GDM1 (cell line): Measurements from ENCODE around the gene MIAT.

ENCODE experiments used
- DNase-seq: peaks from one replicate; lab custom pipeline; 2025; lab: John Stamatoyannopoulos, UW

MIAT gene

DNA sequence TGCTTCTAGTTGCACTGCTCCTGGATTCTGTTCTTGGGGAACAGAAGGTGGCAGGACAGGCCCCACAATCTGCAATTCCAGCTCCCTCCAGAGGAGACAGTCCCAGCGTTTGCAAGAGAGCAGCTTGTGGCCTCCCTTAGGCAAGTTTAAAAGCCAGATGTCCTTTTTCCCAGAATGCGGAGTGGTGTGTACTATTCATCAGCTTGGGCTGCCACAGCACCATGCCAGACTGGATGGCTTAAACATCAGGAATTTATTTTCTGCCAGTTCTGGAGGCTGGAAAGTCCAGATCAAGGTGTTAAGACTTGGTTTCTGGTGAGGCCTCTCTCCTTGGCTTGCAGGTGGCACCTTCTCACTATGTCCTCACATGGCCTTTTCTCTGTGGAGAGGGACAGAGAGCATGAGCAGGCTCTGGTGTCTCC, 11.7 kb downstream of the MIAT start:
- DNase-seq = peak; percentile 13

- no peak for DNase-seq
Observed at GRCh38 chr22:26670459-26670858, 13.1 kb downstream of the MIAT start.

DNA sequence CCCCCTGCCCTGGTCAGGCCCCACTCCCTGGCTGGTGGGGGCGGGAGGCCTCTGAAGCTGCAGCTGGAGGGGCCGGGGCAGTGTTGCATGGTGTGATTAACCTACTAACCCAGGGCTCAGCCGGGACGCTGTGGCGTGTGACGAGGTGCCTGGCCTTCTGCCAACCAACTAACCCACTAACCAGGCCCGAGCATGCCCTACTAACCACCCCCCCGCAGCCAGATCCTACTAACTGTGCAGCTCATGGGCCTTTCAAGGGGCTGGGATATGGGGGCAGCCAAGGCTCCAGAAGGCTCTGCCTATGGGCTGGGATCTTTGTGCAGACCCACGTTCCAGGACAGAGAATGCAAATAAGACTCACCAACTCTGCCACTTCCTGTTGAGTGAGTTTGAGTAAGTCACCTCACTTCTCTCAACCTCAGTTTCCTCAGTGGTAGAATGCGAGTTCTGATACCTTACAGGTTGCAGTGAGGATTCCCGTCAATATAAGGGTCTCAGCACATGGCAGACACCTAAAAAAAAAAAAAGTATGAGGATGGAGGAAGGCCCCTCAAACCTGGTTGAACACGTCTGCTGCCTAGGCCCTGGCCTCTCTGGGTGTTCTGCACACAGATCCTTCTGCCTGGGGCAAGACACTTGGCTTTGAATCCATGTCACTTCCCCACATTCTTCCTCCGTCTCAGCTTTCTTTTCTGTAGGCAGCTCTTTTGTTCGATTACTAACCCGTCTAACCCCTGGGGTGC, 14.1 kb downstream of the MIAT start:
- DNase-seq = no peak

GRCh38 chr22:26672060-26672471, 14.7 kb downstream of the MIAT start:
- DNase-seq = no peak

- DNase-seq = peak; percentile 93
Observed at GRCh38 chr22:26672590-26673468, 15.4 kb downstream of the MIAT start.

DNA sequence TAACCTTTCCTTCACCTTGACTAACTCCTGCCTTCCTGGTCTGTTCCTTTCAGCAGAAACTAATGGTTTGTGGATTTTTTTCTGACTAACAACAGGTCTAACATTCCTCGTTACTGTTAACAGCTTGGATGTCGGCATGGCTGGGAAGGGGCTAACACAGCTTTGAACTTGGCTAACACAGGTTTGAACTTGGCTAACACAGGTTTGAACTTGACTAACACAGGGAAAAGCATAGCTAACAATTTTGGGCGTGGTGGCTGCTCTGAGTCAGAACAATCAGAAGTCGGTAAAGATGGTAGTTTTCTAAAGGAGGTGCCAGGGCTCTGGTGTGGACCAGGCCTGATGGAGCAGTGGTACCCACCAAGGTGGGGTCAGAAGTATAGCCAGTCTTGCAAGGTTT, 16.1 kb downstream of the MIAT start:
- DNase-seq = no peak

DNA sequence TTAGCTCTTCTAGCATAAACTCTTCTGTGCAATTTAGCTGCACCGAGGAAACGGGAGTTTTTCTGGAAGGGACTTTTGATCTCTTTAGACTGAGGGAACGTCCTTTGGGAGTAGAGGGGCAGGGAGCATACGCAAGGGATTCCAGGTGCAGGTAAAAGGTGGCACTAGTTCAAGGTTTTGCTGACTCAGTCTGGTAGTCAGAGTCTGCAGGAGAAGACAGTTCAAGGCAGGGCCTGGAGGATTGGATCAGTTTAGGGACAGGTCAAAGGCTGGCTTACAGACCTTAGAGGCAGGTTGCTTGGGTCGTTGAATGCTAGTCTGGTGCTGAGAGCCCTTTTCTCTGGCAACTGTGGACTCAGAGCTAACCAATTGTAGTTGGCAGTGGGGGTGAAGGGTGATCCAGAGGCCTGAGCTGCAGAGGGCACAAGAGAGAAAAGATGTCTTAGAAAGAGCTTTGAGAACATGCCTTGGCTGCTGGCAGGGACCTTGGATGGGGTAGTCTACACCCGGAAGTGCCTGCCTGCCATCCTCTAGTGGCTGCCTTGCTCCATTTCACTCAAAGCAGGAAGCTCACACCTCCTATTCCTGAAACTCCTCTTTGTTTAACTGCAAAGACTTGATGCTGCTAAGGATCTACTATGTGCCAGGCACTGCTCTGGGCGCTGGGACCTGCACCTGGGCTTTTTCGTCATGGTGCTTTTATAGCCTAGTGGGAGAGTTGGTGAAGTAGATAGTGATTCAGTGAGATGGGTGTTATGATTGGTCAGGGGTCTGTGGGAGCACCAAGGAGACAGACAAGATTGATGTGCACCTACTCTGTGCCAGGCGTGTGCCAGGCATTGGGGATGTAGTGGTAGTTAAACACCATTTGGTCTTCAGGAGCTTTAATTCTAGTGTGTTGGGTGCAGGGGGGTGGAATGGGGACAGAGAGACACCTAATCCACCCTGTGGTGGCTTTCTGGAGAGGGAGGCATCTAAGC, 17.1 kb downstream of the MIAT start:
- DNase-seq = no peak

DNA sequence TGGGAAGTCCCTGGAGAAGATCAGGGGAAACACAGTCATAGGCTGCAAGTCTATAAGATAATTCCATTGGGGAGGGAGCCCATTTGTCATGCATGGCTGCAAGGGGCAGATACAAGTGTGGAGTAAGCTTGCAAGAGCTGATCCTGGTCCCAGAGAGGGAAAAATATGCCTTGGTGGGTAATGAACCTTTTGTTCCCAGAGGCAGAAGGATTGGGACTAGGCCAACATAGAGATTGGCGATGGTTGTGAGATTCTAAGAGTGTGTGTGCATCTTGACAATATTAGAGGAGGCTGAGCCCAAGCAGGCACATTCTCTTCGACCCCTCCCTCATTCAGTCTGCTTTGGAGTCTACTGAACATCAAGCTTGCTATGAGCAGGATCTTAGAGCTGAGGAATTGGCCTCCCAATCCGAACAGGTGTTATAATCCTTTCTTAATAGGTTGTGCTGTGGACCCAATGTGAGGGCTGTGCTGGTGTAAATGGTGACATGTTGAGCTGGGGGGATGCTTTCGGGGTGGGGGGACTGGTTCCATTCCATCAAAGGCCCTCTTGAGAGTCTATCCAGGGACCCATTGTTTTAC, 18.4 kb downstream of the MIAT start:
- DNase-seq = no peak

GRCh38 chr22:26677217-26677616, 19.8 kb downstream of the MIAT start:
- DNase-seq = no peak

GRCh38 chr22:26679003-26679629, 21.7 kb downstream of the MIAT start:
- DNase-seq = peak; percentile 61

DNA sequence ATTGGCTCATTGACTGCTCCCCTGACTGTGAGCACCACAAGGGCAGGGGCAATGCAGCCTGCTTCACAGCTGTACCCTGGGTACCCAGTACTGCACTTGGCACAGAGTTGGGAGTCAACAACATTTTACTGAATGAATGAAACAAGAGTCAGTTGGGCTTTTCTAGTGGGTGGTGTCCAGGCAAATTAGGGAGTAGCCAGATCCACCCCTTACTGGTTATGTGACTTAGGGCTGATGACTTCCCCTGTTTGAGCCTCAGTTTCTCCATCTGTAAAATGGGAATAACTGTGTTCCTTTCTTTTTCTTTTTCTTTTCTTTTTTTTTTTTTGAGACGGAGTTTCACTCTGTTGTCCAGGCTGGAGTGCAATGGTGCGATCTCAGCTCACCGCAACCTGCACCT, 23.1 kb downstream of the MIAT start:
- no peak for DNase-seq

GRCh38 chr22:26681395-26681821, 24.0 kb downstream of the MIAT start:
- DNase-seq = no peak

GRCh38 chr22:26684168-26684567, 26.8 kb downstream of the MIAT start:
- DNase-seq = no peak

GRCh38 chr22:26685601-26686000, 28.2 kb downstream of the MIAT start:
- no peak for DNase-seq

DNA sequence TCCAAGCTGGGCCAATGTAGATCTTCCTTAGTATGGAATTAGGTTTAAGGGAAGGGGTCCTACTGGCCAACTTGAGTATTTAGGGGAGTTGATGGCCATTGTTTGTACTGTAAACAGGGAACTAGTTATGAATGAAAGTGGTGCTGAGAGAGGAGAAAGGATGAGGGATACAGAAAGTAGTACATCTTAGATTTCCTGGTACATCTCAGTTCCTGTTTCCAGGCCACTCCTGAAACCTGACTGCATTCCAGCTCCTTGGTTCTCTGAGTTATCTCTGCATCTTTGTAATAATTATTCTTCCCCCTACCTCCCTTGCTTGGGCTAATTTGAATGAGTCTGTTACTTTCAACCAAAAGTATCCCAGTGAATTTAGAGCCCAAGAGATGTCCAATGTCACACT, 30.1 kb downstream of the MIAT start:
- DNase-seq = no peak

GRCh38 chr22:26689513-26690301, 32.3 kb downstream of the MIAT start:
- DNase-seq = no peak

- DNase-seq = no peak
Observed at GRCh38 chr22:26690654-26691376, 33.4 kb downstream of the MIAT start.

- no peak for DNase-seq
Observed at GRCh38 chr22:26691377-26691716, 34.0 kb downstream of the MIAT start.

- no peak for DNase-seq
Observed at GRCh38 chr22:26692215-26692614, 34.8 kb downstream of the MIAT start.

DNA sequence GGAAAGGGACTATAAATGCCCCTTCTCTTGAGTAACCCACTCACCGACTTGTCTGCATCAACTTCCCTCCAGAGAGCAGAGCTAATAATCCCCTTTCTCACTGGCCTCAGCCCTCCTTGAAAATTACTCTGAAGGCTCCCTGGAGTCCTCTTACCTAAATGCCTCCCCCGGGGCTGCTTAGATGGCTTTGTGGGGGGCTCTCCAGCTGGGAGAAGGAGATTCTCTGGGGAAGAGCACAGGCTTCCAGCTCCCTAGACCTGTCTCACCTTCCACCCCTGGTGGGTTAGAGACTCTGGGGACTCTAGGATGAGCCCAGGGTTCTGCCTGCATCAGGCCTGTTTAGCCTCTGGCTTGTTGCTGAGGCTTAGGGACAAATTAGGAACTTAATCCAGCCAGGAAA, 39.8 kb downstream of the MIAT start:
- no peak for DNase-seq
